ENCODE measurements around the gene UNC5A. TPM values are rescaled to one million over a fixed set of nuclear protein-coding genes. Genes with fewer than 3 reads are reported as not detected.

UNC5A gene
- 1 to 10 TPM; 3.1 to 4.1 TPM for total RNA-seq
- polyA plus RNA-seq (ENCODE audit: insufficient read length in 2 of 2) = 10 to 100 TPM; 16.2 to 18.2 TPM
- long read RNA-seq, donor 1 = 0 reads
- long read RNA-seq, donor 2 = 0 reads
- long read RNA-seq, donor 3 = 0 reads
- long read RNA-seq, donor 4 = 0 reads

- peak within 1 kb of the TSS; percentile 30 for H3K4me3 ChIP-seq (ENCODE audit: low read depth, low read length)
- H3K9me3 ChIP-seq (ENCODE audit: control insufficient read depth, insufficient read depth, low read length) = no peaks in the 10 kb centered on the region
- no peak within 1 kb of the TSS for H3K27ac ChIP-seq (ENCODE audit: low read depth, low read length)
- DNase-seq (ENCODE audit: low read depth in 4 of 6, low spot score in 6 of 6) = peak in 5 of 6 donors; percentile 56 to 94 (median 67)
- WGBS (ENCODE audit: insufficient coverage) = 0% methylated on average over 65 of the region's 65 CpGs
- H3K36me3 ChIP-seq (ENCODE audit: control insufficient read depth, insufficient read depth, low read length) = no peaks in the 10 kb centered on the region
- H3K4me1 ChIP-seq (ENCODE audit: control insufficient read depth, insufficient read depth, low read length) = peaks cover 40% of the 10 kb centered on the region
- peaks cover 51% of the 10 kb centered on the region for H3K27me3 ChIP-seq (ENCODE audit: control insufficient read depth, insufficient read depth, low read length)
Observed at GRCh38 chr5:176810081-176810597, at the start of gene UNC5A. TSS of gene UNC5A (plus strand) at chr5:176810559. CDS start at chr5:176810751, 192 bp downstream.

GRCh38 chr5:176761755-176762154, 48.6 kb upstream of the UNC5A start:
- no peak overlapping the region for H3K4me3 ChIP-seq (ENCODE audit: low read depth, low read length)
- H3K27ac ChIP-seq (ENCODE audit: low read depth, low read length) = no peak overlapping the region
- no peak for DNase-seq (ENCODE audit: low read depth in 4 of 6, low spot score in 6 of 6)
- peaks cover 8% of the 10 kb centered on the region for H3K9me3 ChIP-seq (ENCODE audit: control insufficient read depth, insufficient read depth, low read length)
- H3K4me1 ChIP-seq (ENCODE audit: control insufficient read depth, insufficient read depth, low read length) = no peaks in the 10 kb centered on the region
- H3K27me3 ChIP-seq (ENCODE audit: control insufficient read depth, insufficient read depth, low read length) = no peaks in the 10 kb centered on the region
- no CpG with 5 or more reads among the region's 2 CpGs for WGBS (ENCODE audit: insufficient coverage)
- no peaks in the 10 kb centered on the region for H3K36me3 ChIP-seq (ENCODE audit: control insufficient read depth, insufficient read depth, low read length)

GRCh38 chr5:176762489-176762888, 47.9 kb upstream of the UNC5A start:
- Histone ChIP-seq H3K36me3 (ENCODE audit: control insufficient read depth, insufficient read depth, low read length) (no peaks in the 10 kb centered on the region), H3K4me1 (ENCODE audit: control insufficient read depth, insufficient read depth, low read length) (no peaks in the 10 kb centered on the region), H3K27ac (ENCODE audit: low read depth, low read length) (no peak overlapping the region), H3K27me3 (ENCODE audit: control insufficient read depth, insufficient read depth, low read length) (no peaks in the 10 kb centered on the region), H3K4me3 (ENCODE audit: low read depth, low read length) (no peak overlapping the region), H3K9me3 (ENCODE audit: control insufficient read depth, insufficient read depth, low read length) (peaks cover 8% of the 10 kb centered on the region)
- 72% methylated on average over 3 of the region's 9 CpGs for WGBS (ENCODE audit: insufficient coverage)
- DNase-seq (ENCODE audit: low read depth in 4 of 6, low spot score in 6 of 6) = no peak

GRCh38 chr5:176765687-176766086, 44.7 kb upstream of the UNC5A start:
- Histone ChIP-seq H3K4me3 (ENCODE audit: low read depth, low read length) (no peak overlapping the region), H3K9me3 (ENCODE audit: control insufficient read depth, insufficient read depth, low read length) (peaks cover 8% of the 10 kb centered on the region), H3K27ac (ENCODE audit: low read depth, low read length) (no peak overlapping the region), H3K4me1 (ENCODE audit: control insufficient read depth, insufficient read depth, low read length) (no peaks in the 10 kb centered on the region), H3K27me3 (ENCODE audit: control insufficient read depth, insufficient read depth, low read length) (peaks cover 4% of the 10 kb centered on the region), H3K36me3 (ENCODE audit: control insufficient read depth, insufficient read depth, low read length) (no peaks in the 10 kb centered on the region)
- 80% methylated on average over 1 of the region's 1 CpG for WGBS (ENCODE audit: insufficient coverage)
- DNase-seq (ENCODE audit: low read depth in 4 of 6, low spot score in 6 of 6) = no peak

- Histone ChIP-seq H3K9me3 (ENCODE audit: control insufficient read depth, insufficient read depth, low read length) (peaks cover 8% of the 10 kb centered on the region), H3K27ac (ENCODE audit: low read depth, low read length) (no peak overlapping the region), H3K27me3 (ENCODE audit: control insufficient read depth, insufficient read depth, low read length) (peaks cover 7% of the 10 kb centered on the region), H3K4me1 (ENCODE audit: control insufficient read depth, insufficient read depth, low read length) (no peaks in the 10 kb centered on the region), H3K36me3 (ENCODE audit: control insufficient read depth, insufficient read depth, low read length) (no peaks in the 10 kb centered on the region), H3K4me3 (ENCODE audit: low read depth, low read length) (no peak overlapping the region)
- DNase-seq (ENCODE audit: low read depth in 4 of 6, low spot score in 6 of 6) = no peak
- 74% methylated on average over 9 of the region's 10 CpGs for whole genome bisulfite sequencing (ENCODE audit: insufficient coverage)
Observed at GRCh38 chr5:176768174-176768970, 42.0 kb upstream of the UNC5A start.

- Histone ChIP-seq H3K4me3 (ENCODE audit: low read depth, low read length) (no peak overlapping the region), H3K36me3 (ENCODE audit: control insufficient read depth, insufficient read depth, low read length) (no peaks in the 10 kb centered on the region), H3K9me3 (ENCODE audit: control insufficient read depth, insufficient read depth, low read length) (peaks cover 6% of the 10 kb centered on the region), H3K27me3 (ENCODE audit: control insufficient read depth, insufficient read depth, low read length) (peaks cover 12% of the 10 kb centered on the region), H3K27ac (ENCODE audit: low read depth, low read length) (no peak overlapping the region), H3K4me1 (ENCODE audit: control insufficient read depth, insufficient read depth, low read length) (no peaks in the 10 kb centered on the region)
- 59% methylated on average over 4 of the region's 9 CpGs for WGBS (ENCODE audit: insufficient coverage)
- DNase-seq (ENCODE audit: low read depth in 4 of 6, low spot score in 6 of 6) = no peak
Observed at GRCh38 chr5:176769911-176770310, 40.4 kb upstream of the UNC5A start.

- no peaks in the 10 kb centered on the region for H3K36me3 ChIP-seq (ENCODE audit: control insufficient read depth, insufficient read depth, low read length)
- no peak overlapping the region for H3K4me3 ChIP-seq (ENCODE audit: low read depth, low read length)
- no peak for DNase-seq (ENCODE audit: low read depth in 4 of 6, low spot score in 6 of 6)
- no peaks in the 10 kb centered on the region for H3K4me1 ChIP-seq (ENCODE audit: control insufficient read depth, insufficient read depth, low read length)
- H3K27ac ChIP-seq (ENCODE audit: low read depth, low read length) = no peak overlapping the region
- H3K9me3 ChIP-seq (ENCODE audit: control insufficient read depth, insufficient read depth, low read length) = peaks cover 3% of the 10 kb centered on the region
- H3K27me3 ChIP-seq (ENCODE audit: control insufficient read depth, insufficient read depth, low read length) = peaks cover 15% of the 10 kb centered on the region
- 94% methylated on average over 4 of the region's 8 CpGs for WGBS (ENCODE audit: insufficient coverage)
Observed at GRCh38 chr5:176770431-176770830, 39.9 kb upstream of the UNC5A start.

- Histone ChIP-seq H3K27me3 (ENCODE audit: control insufficient read depth, insufficient read depth, low read length) (peaks cover 20% of the 10 kb centered on the region), H3K36me3 (ENCODE audit: control insufficient read depth, insufficient read depth, low read length) (no peaks in the 10 kb centered on the region), H3K4me1 (ENCODE audit: control insufficient read depth, insufficient read depth, low read length) (no peaks in the 10 kb centered on the region), H3K4me3 (ENCODE audit: low read depth, low read length) (no peak overlapping the region), H3K27ac (ENCODE audit: low read depth, low read length) (no peak overlapping the region), H3K9me3 (ENCODE audit: control insufficient read depth, insufficient read depth, low read length) (no peaks in the 10 kb centered on the region)
- DNase-seq (ENCODE audit: low read depth in 4 of 6, low spot score in 6 of 6) = no peak
- WGBS (ENCODE audit: insufficient coverage) = 86% methylated on average over 5 of the region's 8 CpGs
Observed at GRCh38 chr5:176771102-176771845, 39.1 kb upstream of the UNC5A start.

- Histone ChIP-seq H3K4me1 (ENCODE audit: control insufficient read depth, insufficient read depth, low read length) (no peaks in the 10 kb centered on the region), H3K36me3 (ENCODE audit: control insufficient read depth, insufficient read depth, low read length) (no peaks in the 10 kb centered on the region), H3K27ac (ENCODE audit: low read depth, low read length) (no peak overlapping the region), H3K9me3 (ENCODE audit: control insufficient read depth, insufficient read depth, low read length) (no peaks in the 10 kb centered on the region), H3K4me3 (ENCODE audit: low read depth, low read length) (no peak overlapping the region), H3K27me3 (ENCODE audit: control insufficient read depth, insufficient read depth, low read length) (peaks cover 29% of the 10 kb centered on the region)
- no peak for DNase-seq (ENCODE audit: low read depth in 4 of 6, low spot score in 6 of 6)
- WGBS (ENCODE audit: insufficient coverage) = 65% methylated on average over 8 of the region's 13 CpGs
Observed at GRCh38 chr5:176772271-176773210, 37.8 kb upstream of the UNC5A start.

Measured in spinal cord (tissue), 10 donors.